H1 (cell line): ENCODE measurements around the gene CUBN. TPM values are rescaled to one million over a fixed set of nuclear protein-coding genes. Genes with fewer than 3 reads are reported as not detected.

ENCODE experiments used
- ATF3 ChIP-seq: IDR thresholded peaks from 2 replicates; pipeline ENCODE4 v1.6.1; 2011; ENCODE audit warnings: low read depth, mild to moderate bottlenecking, low read length; ENCODE audit not compliant: insufficient read depth
- EP300 ChIP-seq, 2 experiments: IDR thresholded peaks; 1 replicate in 1 of 2; 2 replicates in 1 of 2; pipeline ENCODE4 v1.6.1; 2011 to 2012; ENCODE audit warnings: low read depth in 2 of 2, low read length in 2 of 2, mild to moderate bottlenecking in 2 of 2, borderline replicate concordance in 1 of 2, inconsistent platforms in 1 of 2, moderate library complexity in 1 of 2
- FOSL1 ChIP-seq: IDR thresholded peaks from 2 replicates; pipeline ENCODE4 v1.6.1; 2011; ENCODE audit warnings: mild to moderate bottlenecking, low read depth, low read length, moderate library complexity; ENCODE audit not compliant: insufficient read depth
- POLR2A ChIP-seq, 2 experiments: IDR thresholded peaks; 1 replicate in 1 of 2; 2 replicates in 1 of 2; pipeline ENCODE4 v1.6.1; 2011; ENCODE audit warnings: low read depth in 2 of 2, low read length in 2 of 2, mild to moderate bottlenecking in 2 of 2; ENCODE audit errors: control extremely low read depth in 1 of 2
- RAD21 ChIP-seq, 2 experiments: IDR thresholded peaks in 1 of 2; conservative IDR thresholded peaks in 1 of 2; 2 replicates each; pipeline ENCODE4 v1.6.1; 2011; ENCODE audit warnings: low read depth in 2 of 2, low read length in 2 of 2, improper control_type of control experiment in 1 of 2, inconsistent platforms in 1 of 2, mild to moderate bottlenecking in 1 of 2, moderate library complexity in 1 of 2
- SIX5 ChIP-seq: IDR thresholded peaks from 2 replicates; pipeline ENCODE4 v1.6.1; 2011; ENCODE audit warnings: mild to moderate bottlenecking, low read depth, low read length
- SUZ12 ChIP-seq: fragments of 200-600 bp; sonication (generic); IDR thresholded peaks from 2 replicates; pipeline ENCODE4 v1.6.1; 2012; ENCODE audit warnings: mild to moderate bottlenecking, inconsistent platforms, low read length, moderate library complexity, mixed read lengths
- TCF12 ChIP-seq: IDR thresholded peaks from 2 replicates; pipeline ENCODE4 v1.6.1; 2011; ENCODE audit warnings: low read depth, mild to moderate bottlenecking, low read length
- polyA plus RNA-seq, 7 experiments: library from polyadenylated mRNA; depleted of rRNA in 3 of 7; stranded (reverse) in 5 of 7; unstranded in 2 of 7; fragments of >200 nt in 5 of 7; fragments of 200-250 nt in 2 of 7; gene quantifications; 1 replicate in 5 of 7; 2 replicates in 1 of 7; 4 replicates in 1 of 7; pipeline versions ENCODE4 v1.2.1 to v1.2.3, GENCODE V29; 2011 to 2013; ENCODE audit warnings: missing spikeins in 2 of 7, mixed read lengths in 2 of 7
- small RNA-seq: library from polyadenylated mRNA; stranded (forward); fragments of <200 nt; extraction: miRNeasy Mini kit (QIAGEN cat#:217004); gene quantifications from one replicate; pipeline ENCODE3, GENCODE V24; 2013; ENCODE audit not compliant: insufficient read depth
- total RNA-seq: library from RNA; stranded (reverse); fragmentation: NEBNext Ultra II Directional; extraction: Animal tissue kit (Norgen Biotek cat#: 25700); gene quantifications from 2 replicates; pipeline ENCODE4 v1.2.1, GENCODE V29; 2021

Gene CUBN
- total and polyA plus RNA-seq, 2 of the 8 experiments (the other 6 are each of a cell fraction or from before 2014, with no cell fraction given) = 0.04 to 0.08 TPM

- TF ChIP-seq FOSL1 (no peak), POLR2A (IDR thresholded peaks at IDR 0.05; ENCODE audit: control extremely low read depth in 1 of 2, low read depth in 2 of 2, low read length in 2 of 2) (no peak), EP300 (IDR thresholded peaks at IDR 0.05; ENCODE audit: borderline replicate concordance in 1 of 2, low read depth in 2 of 2, low read length in 2 of 2) (no peak), SIX5 (no peak), TCF12 (no peak), ATF3 (no peak), RAD21 (IDR thresholded peaks at IDR 0.05 in 1 of 2, conservative IDR thresholded peaks at IDR 0.05 in 1 of 2; ENCODE audit: low read depth in 2 of 2, low read length in 2 of 2) (no peak), SUZ12 (no peak)
These were observed 352.7 kb downstream of the CUBN start (continued) for GRCh38 chr10:16776896-16777295.

Small RNA genes lying within 50 kb of the gene (small RNA-seq; reads per million reads assigned to genes)
- not detected for gene AC067747.1

Other genes starting within 250 kb of the CUBN start
- gene TRDMT1, start 71.9 kb upstream of the CUBN start, total RNA-seq = 20.2 and 21.4 TPM in 2 replicates
- gene TRDMT1, start 71.9 kb upstream of the CUBN start, polyA plus RNA-seq (2011; rRNA removed) = 6.3 and 7.4 TPM in 2 replicates
- 372 and 377 TPM in 2 replicates for gene VIM, start 98.4 kb upstream of the CUBN start, total RNA-seq
- gene VIM, start 98.4 kb upstream of the CUBN start, polyA plus RNA-seq (2011; rRNA removed) = 347 and 482 TPM in 2 replicates